HEK293T (cell line): ENCODE measurements around the gene KDM5C.

Experiments
- BHLHE40 ChIP-seq: fragments of 450-650 bp; IDR thresholded peaks from 2 replicates; pipeline ENCODE4 v1.6.1; 2016; ENCODE audit warnings: mild to moderate bottlenecking, moderate library complexity, borderline replicate concordance
- CTBP1 ChIP-seq: fragments of 450-650 bp; IDR thresholded peaks from 2 replicates; pipeline ENCODE4 v1.6.1; 2016; ENCODE audit warnings: borderline replicate concordance
- ELF4 ChIP-seq: fragments of 450-650 bp; IDR thresholded peaks from 2 replicates; pipeline ENCODE4 v1.6.1; 2017; ENCODE audit warnings: antibody characterized with exemption
- FOXA1 ChIP-seq: fragments of 450-650 bp; IDR thresholded peaks from 2 replicates; pipeline ENCODE4 v1.6.1; 2016; ENCODE audit warnings: mild to moderate bottlenecking
- FOXK2 ChIP-seq: fragments of 450-650 bp; IDR thresholded peaks from 2 replicates; pipeline ENCODE4 v1.6.1; 2016; ENCODE audit warnings: mild to moderate bottlenecking
- FOXM1 ChIP-seq: fragments of 450-650 bp; IDR thresholded peaks from 2 replicates; pipeline ENCODE4 v1.6.1; 2017; ENCODE audit warnings: mild to moderate bottlenecking, borderline replicate concordance
- HDGF ChIP-seq: fragments of 450-650 bp; IDR thresholded peaks from 2 replicates; pipeline ENCODE4 v1.6.1; 2017; ENCODE audit warnings: antibody characterized with exemption, borderline replicate concordance
- L3MBTL2 ChIP-seq: fragments of 450-650 bp; conservative IDR thresholded peaks from 2 replicates; pipeline ENCODE4 v1.6.1; 2016; ENCODE audit warnings: mild to moderate bottlenecking
- NFRKB ChIP-seq: fragments of 450-650 bp; IDR thresholded peaks from 2 replicates; pipeline ENCODE4 v1.6.1; 2016; ENCODE audit warnings: mild to moderate bottlenecking, moderate library complexity
- PKNOX1 ChIP-seq: fragments of 450-650 bp; IDR thresholded peaks from 2 replicates; pipeline ENCODE4 v1.6.1; 2016
- SP1 ChIP-seq: fragments of 450-650 bp; IDR thresholded peaks from 2 replicates; pipeline ENCODE4 v1.6.1; 2017
- SUZ12 ChIP-seq: fragments of 450-650 bp; IDR thresholded peaks from 2 replicates; pipeline ENCODE4 v1.6.1; 2016; ENCODE audit warnings: mild to moderate bottlenecking
- TARDBP ChIP-seq: fragments of 450-650 bp; IDR thresholded peaks from 2 replicates; pipeline ENCODE4 v1.6.1; 2016
- ZNF384 ChIP-seq: fragments of 450-650 bp; IDR thresholded peaks from 2 replicates; pipeline ENCODE4 v1.6.1; 2016

- TF ChIP-seq ZNF384 (no peak), SP1 (no peak), SUZ12 (no peak), FOXK2 (no peak), FOXA1 (no peak), NFRKB (no peak), TARDBP (no peak), PKNOX1 (no peak), BHLHE40 (no peak), FOXM1 (no peak), L3MBTL2 (no peak), HDGF (no peak), ELF4 (no peak), CTBP1 (no peak)
Observed at GRCh38 chrX:53186351-53186750, 38.7 kb downstream of the KDM5C start.
